Measurements from ENCODE around the gene NFIA.

The NFIA gene

GRCh38 chr1:61441723-61442262 is 359.4 kb downstream of the NFIA start:
- Histone ChIP-seq H3K36me3 (no peaks in the 10 kb centered on the region), H3K27me3 (no peaks in the 10 kb centered on the region), H3K9me3 (no peaks in the 10 kb centered on the region), H3K4me3 (ENCODE audit: low read depth, low read length) (no peak overlapping the region), H3K4me1 (no peaks in the 10 kb centered on the region; the same call in 1 of the 2 replicates)
- no peak for DNase-seq
- no peak for TF ChIP-seq CTCF (IDR thresholded peaks at IDR 0.05; ENCODE audit: low read depth, low read length)

GRCh38 chr1:61442544-61442943 is 360.2 kb downstream of the NFIA start:
- Histone ChIP-seq H3K4me3 (ENCODE audit: low read depth, low read length) (no peak overlapping the region), H3K36me3 (no peaks in the 10 kb centered on the region), H3K9me3 (no peaks in the 10 kb centered on the region), H3K4me1 (no peaks in the 10 kb centered on the region; the same call in 1 of the 2 replicates), H3K27me3 (no peaks in the 10 kb centered on the region)
- no peak for TF ChIP-seq CTCF (IDR thresholded peaks at IDR 0.05; ENCODE audit: low read depth, low read length)
- no peak for DNase-seq

- no peaks in the 10 kb centered on the region; the same call in 1 of the 2 replicates for H3K4me1 ChIP-seq
- H3K4me3 ChIP-seq (ENCODE audit: low read depth, low read length): no peak overlapping the region
- no peaks in the 10 kb centered on the region for H3K36me3 ChIP-seq
- H3K9me3 ChIP-seq: no peaks in the 10 kb centered on the region
- no peaks in the 10 kb centered on the region for H3K27me3 ChIP-seq
- DNase-seq: no peak
- no peak for TF ChIP-seq CTCF (IDR thresholded peaks at IDR 0.05; ENCODE audit: low read depth, low read length)
Observed at GRCh38 chr1:61444288-61444687, 361.9 kb downstream of the NFIA start.

GRCh38 chr1:61445269-61445825 is 363.0 kb downstream of the NFIA start:
- Histone ChIP-seq H3K4me1 (no peaks in the 10 kb centered on the region; the same call in 1 of the 2 replicates), H3K9me3 (no peaks in the 10 kb centered on the region), H3K27me3 (no peaks in the 10 kb centered on the region), H3K36me3 (no peaks in the 10 kb centered on the region), H3K4me3 (ENCODE audit: low read depth, low read length) (no peak overlapping the region)
- TF ChIP-seq CTCF (IDR thresholded peaks at IDR 0.05; ENCODE audit: low read depth, low read length): no peak
- DNase-seq: no peak

- no peaks in the 10 kb centered on the region for H3K9me3 ChIP-seq
- DNase-seq: no peak
- no peak for TF ChIP-seq CTCF (IDR thresholded peaks at IDR 0.05; ENCODE audit: low read depth, low read length)
Observed at GRCh38 chr1:61446531-61446991, 364.2 kb downstream of the NFIA start.

More at GRCh38 chr1:61446531-61446991, 364.2 kb downstream of the NFIA start:
- Histone ChIP-seq H3K27me3 (no peaks in the 10 kb centered on the region), H3K36me3 (no peaks in the 10 kb centered on the region), H3K4me1 (no peaks in the 10 kb centered on the region; the same call in 1 of the 2 replicates), H3K4me3 (ENCODE audit: low read depth, low read length) (no peak overlapping the region)
